GM10266 (cell line): ENCODE measurements around the gene PLD5.

Source experiments
- DNase-seq: peaks from one replicate; pipeline ENCODE4 v3.0.0; 2012; ENCODE audit errors: extremely low spot score
- CTCF ChIP-seq: IDR thresholded peaks from 2 replicates; pipeline ENCODE4 v1.5.1; 2012; ENCODE audit warnings: mild to moderate bottlenecking, low read depth; ENCODE audit not compliant: control insufficient read depth, insufficient read depth; ENCODE audit errors: missing control alignments

The PLD5 gene

GRCh38 chr1:242440757-242441156 is 83.7 kb downstream of the PLD5 start:
- TF ChIP-seq CTCF: no peak
- no peak for DNase-seq

- no peak for TF ChIP-seq CTCF
- no peak for DNase-seq
Measured at GRCh38 chr1:242435200-242435599, 89.3 kb downstream of the PLD5 start.

GRCh38 chr1:242432491-242433095 is 91.9 kb downstream of the PLD5 start:
- no peak for TF ChIP-seq CTCF

GRCh38 chr1:242431786-242432185 is 92.7 kb downstream of the PLD5 start:
- no peak for DNase-seq

More at GRCh38 chr1:242432491-242433095, 91.9 kb downstream of the PLD5 start:
- DNase-seq: no peak

GRCh38 chr1:242430956-242431355 is 93.5 kb downstream of the PLD5 start:
- DNase-seq: no peak
- no peak for TF ChIP-seq CTCF

More at GRCh38 chr1:242431786-242432185, 92.7 kb downstream of the PLD5 start:
- no peak for TF ChIP-seq CTCF

GRCh38 chr1:242428399-242429190 is 95.9 kb downstream of the PLD5 start:
- no peak for TF ChIP-seq CTCF
- no peak for DNase-seq

- no peak for DNase-seq
- no peak for TF ChIP-seq CTCF
Measured at GRCh38 chr1:242427519-242427918, 97.0 kb downstream of the PLD5 start.
